NOMO-1 treated with dmso at 0.1 percent for 144 hours (cell line): ENCODE measurements around the gene TRIM62.
"Not testable (repeated sequence)": the region's sequence is repeated elsewhere in the genome, so short reads cannot be mapped to it uniquely, and the experiment has no call there.

ENCODE experiments used
- DNase-seq: peaks from one replicate; lab custom pipeline; 2025; ENCODE audit not compliant: unreplicated experiment; lab: John Stamatoyannopoulos, UW

TRIM62 gene

GRCh38 chr1:33117440-33118085 is 64.3 kb downstream of the TRIM62 start:
- DNase-seq = no peak

- no peak for DNase-seq
These were observed 69.9 kb downstream of the TRIM62 start for GRCh38 chr1:33111965-33112364.

- DNase-seq = no peak
These were observed 71.4 kb downstream of the TRIM62 start for GRCh38 chr1:33110477-33110876.

- DNase-seq = not testable (repeated sequence)
These were observed 81.8 kb downstream of the TRIM62 start for GRCh38 chr1:33100119-33100415.

GRCh38 chr1:33099290-33100118 is 82.3 kb downstream of the TRIM62 start:
- no peak for DNase-seq

- DNase-seq = no peak
These were observed 83.5 kb downstream of the TRIM62 start for GRCh38 chr1:33098371-33098770.

GRCh38 chr1:33097762-33098161 is 84.1 kb downstream of the TRIM62 start:
- no peak for DNase-seq

- no peak for DNase-seq
These were observed 84.7 kb downstream of the TRIM62 start for GRCh38 chr1:33097137-33097611.

- DNase-seq = no peak
These were observed 85.4 kb downstream of the TRIM62 start for GRCh38 chr1:33096363-33097005.
